Nephron progenitor cell (in vitro differentiated cells): ENCODE results near the gene KHNYN.

Experiments used
- DNase-seq: peaks from one replicate; pipeline ENCODE4 v3.0.0; 2021
- H3K27ac Mint-ChIP-seq: 2 replicates; pipeline ENCODE4 v1.8.0; 2021; ENCODE audit warnings: mild to moderate bottlenecking, moderate library complexity, mixed read lengths
- H3K27me3 Mint-ChIP-seq: 2 replicates; pipeline ENCODE4 v1.8.0; 2021; ENCODE audit warnings: mild to moderate bottlenecking, low read depth, mixed read lengths; ENCODE audit not compliant: poor library complexity
- H3K36me3 Mint-ChIP-seq: 2 replicates; pipeline ENCODE4 v1.8.0; 2021; ENCODE audit warnings: low read depth, mixed read lengths
- H3K4me1 Mint-ChIP-seq: 2 replicates; pipeline ENCODE4 v1.8.0; 2021; ENCODE audit warnings: mixed read lengths
- H3K4me3 Mint-ChIP-seq: 2 replicates; pipeline ENCODE4 v1.8.0; 2021; ENCODE audit warnings: mild to moderate bottlenecking, moderate library complexity, mixed read lengths
- H3K9me3 Mint-ChIP-seq: 2 replicates; pipeline ENCODE4 v1.8.0; 2021; ENCODE audit warnings: mild to moderate bottlenecking, moderate library complexity, mixed read lengths
- CTCF ChIP-seq: fragments of 200-600 bp; sonication (generic); IDR thresholded peaks from 2 replicates; pipeline ENCODE4 v1.5.0; 2021; ENCODE audit warnings: antibody characterized with exemption

KHNYN gene

GRCh38 chr14:24437020-24437735 lies 7.4 kb downstream of the KHNYN start:
- peaks cover 47% of the 10 kb centered on the region for H3K4me1 Mint-ChIP-seq
- peaks cover 42% of the 10 kb centered on the region for H3K36me3 Mint-ChIP-seq
- peak; percentile 15 for TF ChIP-seq CTCF
- no peak overlapping the region for H3K27ac Mint-ChIP-seq
- H3K4me3 Mint-ChIP-seq, result no peak overlapping the region
- H3K27me3 Mint-ChIP-seq, result peaks cover 2% of the 10 kb centered on the region
- H3K9me3 Mint-ChIP-seq, result no peaks in the 10 kb centered on the region
- DNase-seq, result no peak

- no peak for TF ChIP-seq CTCF
- peaks cover 2% of the 10 kb centered on the region for H3K27me3 Mint-ChIP-seq
- no peaks in the 10 kb centered on the region for H3K9me3 Mint-ChIP-seq
- no peak for DNase-seq
- H3K27ac Mint-ChIP-seq, result no peak overlapping the region
- peaks cover 52% of the 10 kb centered on the region for H3K4me1 Mint-ChIP-seq
- H3K4me3 Mint-ChIP-seq, result no peak overlapping the region
- peaks cover 42% of the 10 kb centered on the region for H3K36me3 Mint-ChIP-seq
Measured at GRCh38 chr14:24437736-24438067, 7.9 kb downstream of the KHNYN start.

GRCh38 chr14:24438223-24439097 lies 8.7 kb downstream of the KHNYN start:
- Mint-ChIP-seq H3K36me3 (peaks cover 34% of the 10 kb centered on the region), H3K4me3 (no peak overlapping the region), H3K4me1 (peaks cover 49% of the 10 kb centered on the region), H3K27me3 (no peaks in the 10 kb centered on the region), H3K9me3 (no peaks in the 10 kb centered on the region), H3K27ac (peak overlapping the region; percentile 12)
- no peak for DNase-seq
- TF ChIP-seq CTCF, result no peak

- peaks cover 2% of the 10 kb centered on the region for H3K27me3 Mint-ChIP-seq
- H3K4me1 Mint-ChIP-seq, result peaks cover 49% of the 10 kb centered on the region
- no peak for DNase-seq
- H3K36me3 Mint-ChIP-seq, result peaks cover 30% of the 10 kb centered on the region
- no peaks in the 10 kb centered on the region for H3K9me3 Mint-ChIP-seq
- no peak for TF ChIP-seq CTCF
- H3K27ac Mint-ChIP-seq, result peak overlapping the region; percentile 60
- H3K4me3 Mint-ChIP-seq, result no peak overlapping the region
Measured at GRCh38 chr14:24439257-24439656, 9.5 kb downstream of the KHNYN start.

- no peak for TF ChIP-seq CTCF
- no peaks in the 10 kb centered on the region for H3K9me3 Mint-ChIP-seq
- H3K4me3 Mint-ChIP-seq, result no peak overlapping the region
- H3K27me3 Mint-ChIP-seq, result peaks cover 10% of the 10 kb centered on the region
- peaks cover 37% of the 10 kb centered on the region for H3K36me3 Mint-ChIP-seq
- H3K27ac Mint-ChIP-seq, result peak overlapping the region; percentile 60
- peaks cover 43% of the 10 kb centered on the region for H3K4me1 Mint-ChIP-seq
- DNase-seq, result no peak
Measured at GRCh38 chr14:24439830-24440605, 10.3 kb downstream of the KHNYN start.
